Endothelial cell of umbilical vein (primary cell): ENCODE measurements around the gene SEMA3G. TPM values are rescaled to one million over a fixed set of nuclear protein-coding genes. Genes with fewer than 3 reads are reported as not detected.

Experiments
- BruUV-seq: library from RNA; stranded (reverse); fragments of 400-500 nt; replicated peaks from 2 replicates; lab custom pipeline; 2021; lab: Mats Ljungman, UMichigan
- CTCF ChIA-PET: fragments of 300-600, 350-600 bp; sonication (Branson Sonifier 250); formaldehyde crosslinking; loops from one replicate; lab custom pipeline; 2021; ENCODE audit warnings: antibody characterized with exemption, inconsistent platforms; lab: Charles Lee
- POLR2A ChIA-PET: fragments of 300-600, 350-600 bp; sonication (Branson Sonifier 250); formaldehyde crosslinking; loops from one replicate; lab custom pipeline; 2021; ENCODE audit warnings: antibody characterized with exemption, inconsistent platforms; lab: Charles Lee
- DNase-seq: peaks from one replicate; pipeline ENCODE4 v3.0.0-alpha.2; 2011; ENCODE audit warnings: low read depth, low spot score
- FAIRE-seq: peaks from 2 replicates; lab custom pipeline; 2011; peaks lifted over from hg19 to GRCh38; lab: Jason Lieb, UNC
- H2AFZ ChIP-seq: 2 replicates; pipeline ENCODE4 v1.6.0; 2012; ENCODE audit warnings: low read depth, low read length, control low read depth, inconsistent platforms
- H3K27ac ChIP-seq: 2 replicates; pipeline ENCODE4 v1.5.1; 2011; ENCODE audit warnings: low read depth, mild to moderate bottlenecking, control low read depth, low read length, moderate library complexity; ENCODE audit not compliant: insufficient read depth
- H3K27me3 ChIP-seq, 2 experiments: 2 replicates each; pipeline versions ENCODE4 v1.6.0 to v1.6.1; 2011; ENCODE audit warnings: low read length in 2 of 2, mixed read lengths in 1 of 2; ENCODE audit not compliant: control insufficient read depth in 2 of 2, insufficient read depth in 2 of 2
- H3K36me3 ChIP-seq, 2 experiments: 2 replicates in 1 of 2; 3 replicates in 1 of 2; pipeline ENCODE4 v1.5.1; 2011; ENCODE audit warnings: low read length in 2 of 2, mild to moderate bottlenecking in 1 of 2, moderate library complexity in 1 of 2; ENCODE audit not compliant: control insufficient read depth in 2 of 2, insufficient read depth in 2 of 2; ENCODE audit errors: extremely low read depth in 1 of 2
- H3K4me1 ChIP-seq: 3 replicates; pipeline ENCODE4 v1.5.1; 2011; ENCODE audit warnings: mild to moderate bottlenecking, low read length; ENCODE audit not compliant: control insufficient read depth, insufficient read depth; ENCODE audit errors: extremely low read depth
- H3K4me2 ChIP-seq: 2 replicates; pipeline ENCODE4 v1.6.1; 2011; ENCODE audit warnings: low read length, control low read depth, mixed read lengths; ENCODE audit not compliant: insufficient read depth
- H3K4me3 ChIP-seq, 3 experiments: fragments of 200-600 bp in 1 of 3; sonication (generic), shearing (Covaris generic) in 1 of 3; replicated peaks in 1 of 3; 2 replicates each; pipeline ENCODE4 v1.5.1; 2011 to 2016; ENCODE audit warnings: control low read depth in 3 of 3, low read length in 3 of 3, mild to moderate bottlenecking in 2 of 3, inconsistent platforms in 1 of 3, low read depth in 1 of 3, moderate library complexity in 1 of 3; ENCODE audit not compliant: insufficient read depth in 1 of 3
- H3K79me2 ChIP-seq: 2 replicates; pipeline ENCODE4 v1.6.0; 2012; ENCODE audit warnings: low read length, inconsistent platforms; ENCODE audit not compliant: control insufficient read depth, insufficient read depth
- H3K9ac ChIP-seq: replicated peaks from 2 replicates; pipeline ENCODE3; 2011; ENCODE audit warnings: low read length, control low read depth; ENCODE audit not compliant: insufficient read depth; ENCODE audit errors: extremely low read depth
- H3K9me1 ChIP-seq: replicated peaks from 3 replicates; pipeline ENCODE4 v1.6.0; 2011; ENCODE audit warnings: mild to moderate bottlenecking, low read length; ENCODE audit not compliant: control insufficient read depth, insufficient read depth; ENCODE audit errors: extremely low read depth
- H3K9me3 ChIP-seq: replicated peaks from 2 replicates; pipeline ENCODE4 v1.5.1; 2012; ENCODE audit warnings: low read length, inconsistent platforms; ENCODE audit not compliant: control insufficient read depth, insufficient read depth
- H4K20me1 ChIP-seq: replicated peaks from 2 replicates; pipeline ENCODE3; 2011; ENCODE audit warnings: mild to moderate bottlenecking, low read length; ENCODE audit not compliant: control insufficient read depth, insufficient read depth; ENCODE audit errors: extremely low read depth
- EZH2 ChIP-seq: IDR thresholded peaks from 2 replicates; pipeline ENCODE4 v1.6.1; 2012; ENCODE audit warnings: borderline replicate concordance, low read depth, mild to moderate bottlenecking, moderate library complexity, low read length, inconsistent platforms; ENCODE audit not compliant: severe bottlenecking
- FOS ChIP-seq: IDR thresholded peaks from 2 replicates; pipeline ENCODE4 v1.6.1; 2011; ENCODE audit warnings: mild to moderate bottlenecking, low read length, moderate library complexity, borderline replicate concordance; ENCODE audit not compliant: insufficient read depth
- GATA2 ChIP-seq: IDR thresholded peaks from 2 replicates; pipeline ENCODE4 v1.7.0; 2011; ENCODE audit warnings: low read depth, mild to moderate bottlenecking, moderate library complexity, mixed read lengths, low read length; ENCODE audit not compliant: insufficient read length, insufficient read depth
- JUN ChIP-seq: IDR thresholded peaks from 2 replicates; pipeline ENCODE4 v1.6.1; 2011; ENCODE audit warnings: borderline replicate concordance, low read depth; ENCODE audit not compliant: insufficient read length, insufficient read depth
- MYC ChIP-seq: IDR thresholded peaks from one replicate; pipeline ENCODE4 v1.6.1; 2011; ENCODE audit warnings: mild to moderate bottlenecking, low read depth, low read length
- POLR2A ChIP-seq: IDR thresholded peaks from 2 replicates; pipeline ENCODE4 v1.6.1; 2012; ENCODE audit warnings: low read depth, mild to moderate bottlenecking, control low read depth, low read length
- POLR2AphosphoS5 ChIP-seq: IDR thresholded peaks from 2 replicates; pipeline ENCODE4 v1.6.1; 2012; ENCODE audit warnings: low read depth, mild to moderate bottlenecking, control low read depth, low read length, moderate library complexity; ENCODE audit not compliant: insufficient read depth
- dilution Hi-C: fragments of 300-500 bp; cut with MboI; formaldehyde crosslinking; loops from one replicate; pipeline ENCODE4 v1.15.0; 2019; ENCODE audit warnings: low sequenced_read_pairs; ENCODE audit not compliant: extremely low pct_ligation_motif_present
- intact Hi-C: fragments of 100-400 bp; cut with micrococcal nuclease; formaldehyde crosslinking; loops from one replicate; pipeline ENCODE4 v1.10.0; 2022
- polyA plus RNA-seq, 4 experiments: library from polyadenylated mRNA; depleted of rRNA in 3 of 4; stranded (reverse) in 3 of 4; unstranded in 1 of 4; fragments of >200 nt; gene quantifications; 2 replicates each; pipeline versions ENCODE4 v1.2.1 to v1.2.3, GENCODE V29; 2011 to 2012; ENCODE audit warnings: missing spikeins in 1 of 4
- total RNA-seq: library from RNA; stranded (reverse); gene quantifications from 2 replicates; pipeline ENCODE4 v1.2.3, GENCODE V29; 2021
- TF ChIP-seq, protein P1 (sequence below): IDR thresholded peaks from 2 replicates; pipeline ENCODE4 v1.6.1; 2011; ENCODE audit not compliant: insufficient read depth, insufficient read length
- TF ChIP-seq, protein P2 (sequence below), 2 donors: IDR thresholded peaks; 1 replicate in 1 of 2; 2 replicates in 1 of 2; pipeline ENCODE4 v1.5.1; 2011; ENCODE audit warnings: low read length in 2 of 2, mild to moderate bottlenecking in 2 of 2, moderate library complexity in 2 of 2, control low read depth in 1 of 2, inconsistent platforms in 1 of 2, low read depth in 1 of 2; ENCODE audit not compliant: insufficient read depth in 1 of 2; ENCODE audit errors: extremely low read depth in 1 of 2

The SEMA3G gene
- total and polyA plus RNA-seq, 2 donors (not counting 3 experiments of a cell fraction or from before 2014, with no cell fraction given) = 22.6 to 27.9 TPM

DNA sequence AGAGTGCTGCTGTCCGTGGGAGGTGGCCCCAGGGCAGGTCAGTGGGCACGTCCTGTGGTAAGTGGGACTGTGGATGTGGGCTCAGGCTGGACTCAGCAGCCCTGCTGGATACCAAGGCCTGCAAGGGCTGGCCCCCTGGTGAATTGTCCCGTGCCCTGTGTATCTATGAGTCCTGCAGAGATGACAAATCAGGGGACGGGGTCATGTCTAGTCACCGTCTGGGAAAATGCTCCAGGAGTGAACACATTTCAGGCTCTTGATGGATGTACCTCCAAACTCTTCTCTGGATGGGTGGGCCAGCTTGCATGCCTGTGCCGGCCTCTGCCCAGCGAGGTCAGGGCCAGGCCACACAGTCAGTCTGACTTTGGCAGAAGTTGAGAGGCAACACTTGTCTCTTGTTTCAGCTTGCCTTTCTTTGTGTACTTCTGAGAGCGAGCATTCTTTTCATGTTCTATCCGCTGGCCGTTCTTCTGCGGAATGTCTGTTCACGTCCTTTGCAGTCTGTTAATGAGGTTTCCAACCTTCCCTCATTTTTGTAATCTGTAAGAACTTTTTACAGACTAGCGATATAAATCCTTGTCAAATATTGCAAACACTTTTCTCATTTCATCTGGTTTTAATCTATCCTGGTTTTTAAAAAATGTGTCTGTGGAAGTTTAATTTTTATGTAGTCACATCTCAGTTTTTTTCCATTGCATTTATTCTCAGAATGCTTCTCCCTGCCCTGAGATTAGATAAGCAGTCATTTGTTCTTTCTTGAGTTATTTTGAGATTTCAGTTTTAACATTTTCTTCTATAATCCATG lies 38.9 kb upstream of the SEMA3G start:
- dilution Hi-C loops = no loop called here
- Histone ChIP-seq H3K4me1 (no peaks in the 10 kb centered on the region), H3K4me3 (no peak overlapping the region), H3K36me3 (peaks cover 14 to 80% of the 10 kb centered on the region in 2 experiments), H3K27me3 (no peaks in the 10 kb centered on the region), H2AFZ (no peak overlapping the region), H4K20me1 (no peaks in the 10 kb centered on the region), H3K9me3 (no peaks in the 10 kb centered on the region), H3K4me2 (no peak overlapping the region), H3K27ac (no peak overlapping the region), H3K79me2 (no peaks in the 10 kb centered on the region), H3K9me1 (no peaks in the 10 kb centered on the region), H3K9ac (no peak overlapping the region)
- no TSS peak for BruUV-seq
- no peak for TF ChIP-seq FOS
- TF ChIP-seq, protein P1, sequence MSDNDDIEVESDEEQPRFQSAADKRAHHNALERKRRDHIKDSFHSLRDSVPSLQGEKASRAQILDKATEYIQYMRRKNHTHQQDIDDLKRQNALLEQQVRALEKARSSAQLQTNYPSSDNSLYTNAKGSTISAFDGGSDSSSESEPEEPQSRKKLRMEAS = no peak
- TF ChIP-seq GATA2 = no peak
- TF ChIP-seq, protein P2, sequence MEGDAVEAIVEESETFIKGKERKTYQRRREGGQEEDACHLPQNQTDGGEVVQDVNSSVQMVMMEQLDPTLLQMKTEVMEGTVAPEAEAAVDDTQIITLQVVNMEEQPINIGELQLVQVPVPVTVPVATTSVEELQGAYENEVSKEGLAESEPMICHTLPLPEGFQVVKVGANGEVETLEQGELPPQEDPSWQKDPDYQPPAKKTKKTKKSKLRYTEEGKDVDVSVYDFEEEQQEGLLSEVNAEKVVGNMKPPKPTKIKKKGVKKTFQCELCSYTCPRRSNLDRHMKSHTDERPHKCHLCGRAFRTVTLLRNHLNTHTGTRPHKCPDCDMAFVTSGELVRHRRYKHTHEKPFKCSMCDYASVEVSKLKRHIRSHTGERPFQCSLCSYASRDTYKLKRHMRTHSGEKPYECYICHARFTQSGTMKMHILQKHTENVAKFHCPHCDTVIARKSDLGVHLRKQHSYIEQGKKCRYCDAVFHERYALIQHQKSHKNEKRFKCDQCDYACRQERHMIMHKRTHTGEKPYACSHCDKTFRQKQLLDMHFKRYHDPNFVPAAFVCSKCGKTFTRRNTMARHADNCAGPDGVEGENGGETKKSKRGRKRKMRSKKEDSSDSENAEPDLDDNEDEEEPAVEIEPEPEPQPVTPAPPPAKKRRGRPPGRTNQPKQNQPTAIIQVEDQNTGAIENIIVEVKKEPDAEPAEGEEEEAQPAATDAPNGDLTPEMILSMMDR (IDR thresholded peaks at IDR 0.05; ENCODE audit: extremely low read depth in 1 of 2, insufficient read depth in 1 of 2, low read depth in 1 of 2, low read length in 2 of 2) = no peak
- TF ChIP-seq JUN = no peak
- no peak for TF ChIP-seq EZH2
- no peak for TF ChIP-seq POLR2A
- TF ChIP-seq MYC = no peak
- no peak for TF ChIP-seq POLR2AphosphoS5
- POLR2A ChIA-PET = no interaction called here
- DNase-seq (no peak), FAIRE-seq (no peak)
- CTCF ChIA-PET = interaction anchor here (2.0 kb wide), 1 partner anchor 11 kb away, joined by 9 read pairs; the partner anchor contains the start of gene STAB1
- intact Hi-C loops = no loop called here
